MM.1S (cell line): ENCODE results near the gene PGBD5.

ENCODE experiments used
- DNase-seq: peaks from one replicate; pipeline ENCODE4 v3.0.0-alpha.2; 2015
- H2AFZ ChIP-seq: fragments of 300-600 bp; sonication (generic); 2 replicates; pipeline ENCODE4 v1.6.0; 2016; ENCODE audit warnings: antibody characterized with exemption, low read length
- H3F3A ChIP-seq: fragments of 300-600 bp; sonication (generic); 2 replicates; pipeline ENCODE4 v1.6.1; 2016; ENCODE audit warnings: mild to moderate bottlenecking, antibody characterized with exemption, low read length, moderate library complexity, mixed read lengths; ENCODE audit not compliant: insufficient read depth
- H3K27ac ChIP-seq: fragments of 300-600 bp; sonication (generic); 2 replicates; pipeline ENCODE4 v1.5.1; 2016; ENCODE audit warnings: mild to moderate bottlenecking, low read length
- H3K27me3 ChIP-seq: fragments of 300-600 bp; sonication (generic); replicated peaks from 2 replicates; pipeline ENCODE4 v1.6.0; 2016; ENCODE audit warnings: low read length; ENCODE audit not compliant: insufficient read depth
- H3K36me3 ChIP-seq: fragments of 300-600 bp; sonication (generic); replicated peaks from 2 replicates; pipeline ENCODE4 v1.6.1; 2016; ENCODE audit warnings: mild to moderate bottlenecking, low read length, mixed read lengths; ENCODE audit not compliant: insufficient read depth
- H3K4me1 ChIP-seq: fragments of 300-600 bp; sonication (generic); 2 replicates; pipeline ENCODE4 v1.6.1; 2016; ENCODE audit warnings: low read length, mixed read lengths
- H3K4me2 ChIP-seq: fragments of 300-600 bp; sonication (generic); 2 replicates; pipeline ENCODE4 v1.6.0; 2016; ENCODE audit warnings: low read depth, low read length
- H3K4me3 ChIP-seq: fragments of 300-600 bp; sonication (generic); 2 replicates; pipeline ENCODE4 v1.5.1; 2016; ENCODE audit warnings: low read length, mixed read lengths
- H3K79me2 ChIP-seq: fragments of 300-600 bp; sonication (generic); 2 replicates; pipeline ENCODE4 v1.6.1; 2016; ENCODE audit warnings: mixed run types, low read length, mixed read lengths
- H3K9ac ChIP-seq: fragments of 300-600 bp; sonication (generic); 2 replicates; pipeline ENCODE4 v1.6.1; 2016; ENCODE audit warnings: low read length, mixed read lengths
- H3K9me2 ChIP-seq: fragments of 300-600 bp; sonication (generic); replicated peaks from 2 replicates; pipeline ENCODE4 v1.6.1; 2016; ENCODE audit warnings: mild to moderate bottlenecking, low read length, mixed read lengths; ENCODE audit not compliant: insufficient read depth
- H3K9me3 ChIP-seq: fragments of 300-600 bp; sonication (generic); replicated peaks from 2 replicates; pipeline ENCODE4 v1.6.1; 2016; ENCODE audit warnings: mild to moderate bottlenecking, low read length, mixed read lengths; ENCODE audit not compliant: insufficient read depth
- H4K20me1 ChIP-seq: fragments of 300-600 bp; sonication (generic); 2 replicates; pipeline ENCODE4 v1.6.1; 2016; ENCODE audit warnings: mild to moderate bottlenecking, low read length, moderate library complexity, mixed read lengths; ENCODE audit not compliant: insufficient read depth
- CTCF ChIP-seq: fragments of 300-600 bp; sonication (generic); IDR thresholded peaks from 2 replicates; pipeline ENCODE4 v1.5.1; 2016; ENCODE audit warnings: antibody characterized with exemption, low read length, mixed read lengths
- EZH2 ChIP-seq: fragments of 300-600 bp; sonication (generic); optimal IDR thresholded peaks from 2 replicates; pipeline ENCODE3; 2017; ENCODE audit warnings: low read depth, mild to moderate bottlenecking, antibody characterized with exemption, low read length, mixed read lengths
- EZH2phosphoT487 ChIP-seq: fragments of 300-600 bp; sonication (generic); IDR thresholded peaks from 2 replicates; pipeline ENCODE4 v1.6.1; 2018; ENCODE audit warnings: antibody characterized with exemption, low read length

Gene PGBD5

GRCh38 chr1:230365723-230366307 is 60.3 kb downstream of the PGBD5 start:
- H3K27ac ChIP-seq = no peak overlapping the region
- H3K27me3 ChIP-seq = no peaks in the 10 kb centered on the region
- no peaks in the 10 kb centered on the region for H3K9me2 ChIP-seq
- no peaks in the 10 kb centered on the region for H3F3A ChIP-seq
- H3K9me3 ChIP-seq = no peaks in the 10 kb centered on the region
- H3K4me1 ChIP-seq = no peaks in the 10 kb centered on the region
- TF ChIP-seq EZH2phosphoT487 = no peak
- no peak for TF ChIP-seq EZH2
- TF ChIP-seq CTCF = no peak
- H3K36me3 ChIP-seq = no peaks in the 10 kb centered on the region
- H4K20me1 ChIP-seq = no peaks in the 10 kb centered on the region
- DNase-seq = no peak
- H3K4me3 ChIP-seq = no peak overlapping the region
- H2AFZ ChIP-seq = no peak overlapping the region
- no peaks in the 10 kb centered on the region for H3K79me2 ChIP-seq
- no peak overlapping the region for H3K4me2 ChIP-seq
- H3K9ac ChIP-seq = no peak overlapping the region

- Histone ChIP-seq H2AFZ (no peak overlapping the region), H3K4me2 (no peak overlapping the region), H3K9me3 (no peaks in the 10 kb centered on the region), H3K79me2 (no peaks in the 10 kb centered on the region), H4K20me1 (no peaks in the 10 kb centered on the region), H3K4me1 (no peaks in the 10 kb centered on the region), H3K27ac (no peak overlapping the region), H3K36me3 (no peaks in the 10 kb centered on the region), H3F3A (no peaks in the 10 kb centered on the region), H3K9me2 (no peaks in the 10 kb centered on the region), H3K27me3 (no peaks in the 10 kb centered on the region), H3K9ac (no peak overlapping the region), H3K4me3 (no peak overlapping the region)
- no peak for DNase-seq
- TF ChIP-seq EZH2 (no peak), CTCF (no peak), EZH2phosphoT487 (no peak)
Observed at GRCh38 chr1:230362949-230363348, 63.2 kb downstream of the PGBD5 start.

GRCh38 chr1:230361941-230362340 is 64.2 kb downstream of the PGBD5 start:
- Histone ChIP-seq H3K9me3 (no peaks in the 10 kb centered on the region), H3K9ac (no peak overlapping the region), H3K36me3 (no peaks in the 10 kb centered on the region), H3K27ac (no peak overlapping the region), H3K4me3 (no peak overlapping the region), H3K9me2 (no peaks in the 10 kb centered on the region), H3F3A (no peaks in the 10 kb centered on the region), H3K27me3 (no peaks in the 10 kb centered on the region), H4K20me1 (no peaks in the 10 kb centered on the region), H2AFZ (no peak overlapping the region), H3K4me2 (no peak overlapping the region), H3K4me1 (no peaks in the 10 kb centered on the region), H3K79me2 (no peaks in the 10 kb centered on the region)
- no peak for DNase-seq
- TF ChIP-seq EZH2 (no peak), CTCF (no peak), EZH2phosphoT487 (no peak)
